ENCODE data around the gene ABCB1.

GRCh38 chr7:87458148-87458547, 142.5 kb downstream of the ABCB1 start:
- TF ChIP-seq, protein P1, sequence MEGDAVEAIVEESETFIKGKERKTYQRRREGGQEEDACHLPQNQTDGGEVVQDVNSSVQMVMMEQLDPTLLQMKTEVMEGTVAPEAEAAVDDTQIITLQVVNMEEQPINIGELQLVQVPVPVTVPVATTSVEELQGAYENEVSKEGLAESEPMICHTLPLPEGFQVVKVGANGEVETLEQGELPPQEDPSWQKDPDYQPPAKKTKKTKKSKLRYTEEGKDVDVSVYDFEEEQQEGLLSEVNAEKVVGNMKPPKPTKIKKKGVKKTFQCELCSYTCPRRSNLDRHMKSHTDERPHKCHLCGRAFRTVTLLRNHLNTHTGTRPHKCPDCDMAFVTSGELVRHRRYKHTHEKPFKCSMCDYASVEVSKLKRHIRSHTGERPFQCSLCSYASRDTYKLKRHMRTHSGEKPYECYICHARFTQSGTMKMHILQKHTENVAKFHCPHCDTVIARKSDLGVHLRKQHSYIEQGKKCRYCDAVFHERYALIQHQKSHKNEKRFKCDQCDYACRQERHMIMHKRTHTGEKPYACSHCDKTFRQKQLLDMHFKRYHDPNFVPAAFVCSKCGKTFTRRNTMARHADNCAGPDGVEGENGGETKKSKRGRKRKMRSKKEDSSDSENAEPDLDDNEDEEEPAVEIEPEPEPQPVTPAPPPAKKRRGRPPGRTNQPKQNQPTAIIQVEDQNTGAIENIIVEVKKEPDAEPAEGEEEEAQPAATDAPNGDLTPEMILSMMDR (IDR thresholded peaks at IDR 0.05) = no peak
- no peak for TF ChIP-seq POLR2A (IDR thresholded peaks at IDR 0.05)
